ENCODE data around the gene RASAL2. TPM values are rescaled to one million over a fixed set of nuclear protein-coding genes. Genes with fewer than 3 reads are reported as not detected.
"Not testable (repeated sequence)": the region's sequence is repeated elsewhere in the genome, so short reads cannot be mapped to it uniquely, and the experiment has no call there.

Gene RASAL2
- total RNA-seq, 1 donor from 2014 or later: 13.1 TPM

GRCh38 chr1:178502856-178503255 lies 409.0 kb downstream of the RASAL2 start:
- no peak for DNase-seq (ENCODE audit: low read depth in 2 of 2)

GRCh38 chr1:178503316-178503715 lies 409.4 kb downstream of the RASAL2 start:
- not testable (repeated sequence) for DNase-seq (ENCODE audit: low read depth in 2 of 2)

- no peak for DNase-seq (ENCODE audit: low read depth in 2 of 2)
These were observed 409.9 kb downstream of the RASAL2 start for GRCh38 chr1:178503849-178504248.

GRCh38 chr1:178504286-178504685 lies 410.4 kb downstream of the RASAL2 start:
- no peak for DNase-seq (ENCODE audit: low read depth in 2 of 2)

- DNase-seq (ENCODE audit: low read depth in 2 of 2): no peak
These were observed 412.3 kb downstream of the RASAL2 start for GRCh38 chr1:178506177-178506576.

GRCh38 chr1:178506669-178507068 lies 412.8 kb downstream of the RASAL2 start:
- no peak for DNase-seq (ENCODE audit: low read depth in 2 of 2)

- DNase-seq (ENCODE audit: low read depth in 2 of 2): no peak
These were observed 415.6 kb downstream of the RASAL2 start for GRCh38 chr1:178509414-178510007.

- DNase-seq (ENCODE audit: low read depth in 2 of 2): no peak
These were observed 416.3 kb downstream of the RASAL2 start for GRCh38 chr1:178510155-178510554.

- DNase-seq (ENCODE audit: low read depth in 2 of 2): no peak
These were observed 418.8 kb downstream of the RASAL2 start, which contains the start of gene TEX35 for GRCh38 chr1:178512566-178513277. Gene TEX35 (plus strand): TSS chr1:178513109. CDS start chr1:178513189, 80 bp downstream.

- DNase-seq (ENCODE audit: low read depth in 2 of 2): no peak
These were observed 419.5 kb downstream of the RASAL2 start for GRCh38 chr1:178513278-178513983.

GRCh38 chr1:178516110-178516509 lies 422.2 kb downstream of the RASAL2 start:
- DNase-seq (ENCODE audit: low read depth in 2 of 2): no peak

GRCh38 chr1:178518894-178519293 lies 425.0 kb downstream of the RASAL2 start:
- no peak for DNase-seq (ENCODE audit: low read depth in 2 of 2)

GRCh38 chr1:178520803-178521202 lies 426.9 kb downstream of the RASAL2 start:
- no peak for DNase-seq (ENCODE audit: low read depth in 2 of 2)

- DNase-seq (ENCODE audit: low read depth in 2 of 2): no peak
These were observed 427.3 kb downstream of the RASAL2 start for GRCh38 chr1:178521241-178521640.

- no peak for DNase-seq (ENCODE audit: low read depth in 2 of 2)
These were observed 433.2 kb downstream of the RASAL2 start for GRCh38 chr1:178527117-178527516.

GRCh38 chr1:178528228-178528952 lies 434.5 kb downstream of the RASAL2 start:
- DNase-seq (ENCODE audit: low read depth in 2 of 2): no peak

- DNase-seq (ENCODE audit: low read depth in 2 of 2): no peak
These were observed 435.0 kb downstream of the RASAL2 start for GRCh38 chr1:178528953-178529335.

- no peak for DNase-seq (ENCODE audit: low read depth in 2 of 2)
These were observed 435.6 kb downstream of the RASAL2 start for GRCh38 chr1:178529364-178530036.

GRCh38 chr1:178530037-178530402 lies 436.1 kb downstream of the RASAL2 start:
- DNase-seq (ENCODE audit: low read depth in 2 of 2): peak in 1 of 2 donors; percentile 69

GRCh38 chr1:178530502-178530901 lies 436.6 kb downstream of the RASAL2 start:
- DNase-seq (ENCODE audit: low read depth in 2 of 2): no peak

GRCh38 chr1:178531887-178532286 lies 438.0 kb downstream of the RASAL2 start:
- DNase-seq (ENCODE audit: low read depth in 2 of 2): no peak

Measured in lung microvascular endothelial cell (primary cell).